Measurements from ENCODE around the gene KIRREL3.

The KIRREL3 gene

GRCh38 chr11:126432065-126432461 lies 568.5 kb downstream of the KIRREL3 start:
- H3K36me3 ChIP-seq (ENCODE audit: insufficient read depth) = no peaks in the 10 kb centered on the region
- H3K79me2 ChIP-seq (ENCODE audit: insufficient read depth, low read depth) = no peaks in the 10 kb centered on the region
- H4K20me1 ChIP-seq (ENCODE audit: insufficient read depth) = no peaks in the 10 kb centered on the region
- no peak overlapping the region for H2AFZ ChIP-seq (ENCODE audit: low read depth)
- H3K27me3 ChIP-seq (ENCODE audit: insufficient read depth, low read depth) = no peaks in the 10 kb centered on the region
- no peak overlapping the region for H3K4me3 ChIP-seq (IDR thresholded peaks at IDR 0.05; ENCODE audit: insufficient read depth, low read depth, low read length)
- no peaks in the 10 kb centered on the region for H3K4me1 ChIP-seq (ENCODE audit: low read depth, poor library complexity, severe bottlenecking)
- H3K4me2 ChIP-seq = no peak overlapping the region
- no peak for TF ChIP-seq CTCF (conservative IDR thresholded peaks at IDR 0.05; ENCODE audit: low read depth, low read length)
- H3K9ac ChIP-seq = no peak overlapping the region
- H3K27ac ChIP-seq = no peak overlapping the region

GRCh38 chr11:126431401-126432064 lies 569.0 kb downstream of the KIRREL3 start:
- Histone ChIP-seq H3K9ac (no peak overlapping the region), H3K79me2 (ENCODE audit: insufficient read depth, low read depth) (no peaks in the 10 kb centered on the region), H3K4me2 (no peak overlapping the region)

GRCh38 chr11:126430581-126431335 lies 569.8 kb downstream of the KIRREL3 start:
- TF ChIP-seq CTCF (conservative IDR thresholded peaks at IDR 0.05; ENCODE audit: low read depth, low read length) = no peak
- H3K79me2 ChIP-seq (ENCODE audit: insufficient read depth, low read depth) = no peaks in the 10 kb centered on the region
- no peak overlapping the region for H2AFZ ChIP-seq (ENCODE audit: low read depth)
- H3K9ac ChIP-seq = no peak overlapping the region
- no peaks in the 10 kb centered on the region for H4K20me1 ChIP-seq (ENCODE audit: insufficient read depth)
- no peak overlapping the region for H3K4me3 ChIP-seq (IDR thresholded peaks at IDR 0.05; ENCODE audit: insufficient read depth, low read depth, low read length)
- no peak overlapping the region for H3K27ac ChIP-seq
- no peaks in the 10 kb centered on the region for H3K36me3 ChIP-seq (ENCODE audit: insufficient read depth)
- H3K27me3 ChIP-seq (ENCODE audit: insufficient read depth, low read depth) = no peaks in the 10 kb centered on the region
- H3K4me1 ChIP-seq (ENCODE audit: low read depth, poor library complexity, severe bottlenecking) = no peaks in the 10 kb centered on the region
- no peak overlapping the region for H3K4me2 ChIP-seq

More at GRCh38 chr11:126431401-126432064, 569.0 kb downstream of the KIRREL3 start:
- H3K27ac ChIP-seq = no peak overlapping the region
- no peaks in the 10 kb centered on the region for H3K27me3 ChIP-seq (ENCODE audit: insufficient read depth, low read depth)
- H3K4me1 ChIP-seq (ENCODE audit: low read depth, poor library complexity, severe bottlenecking) = no peaks in the 10 kb centered on the region
- no peak overlapping the region for H2AFZ ChIP-seq (ENCODE audit: low read depth)
- no peak overlapping the region for H3K4me3 ChIP-seq (IDR thresholded peaks at IDR 0.05; ENCODE audit: insufficient read depth, low read depth, low read length)
- H4K20me1 ChIP-seq (ENCODE audit: insufficient read depth) = no peaks in the 10 kb centered on the region
- no peak for TF ChIP-seq CTCF (conservative IDR thresholded peaks at IDR 0.05; ENCODE audit: low read depth, low read length)
- H3K36me3 ChIP-seq (ENCODE audit: insufficient read depth) = no peaks in the 10 kb centered on the region

- Histone ChIP-seq H4K20me1 (ENCODE audit: insufficient read depth) (no peaks in the 10 kb centered on the region), H3K4me2 (no peak overlapping the region), H3K27ac (no peak overlapping the region), H3K27me3 (ENCODE audit: insufficient read depth, low read depth) (no peaks in the 10 kb centered on the region), H3K4me1 (ENCODE audit: low read depth, poor library complexity, severe bottlenecking) (no peaks in the 10 kb centered on the region), H3K4me3 (IDR thresholded peaks at IDR 0.05; ENCODE audit: insufficient read depth, low read depth, low read length) (no peak overlapping the region), H3K36me3 (ENCODE audit: insufficient read depth) (no peaks in the 10 kb centered on the region), H3K79me2 (ENCODE audit: insufficient read depth, low read depth) (no peaks in the 10 kb centered on the region), H3K9ac (no peak overlapping the region), H2AFZ (ENCODE audit: low read depth) (no peak overlapping the region)
- TF ChIP-seq CTCF (conservative IDR thresholded peaks at IDR 0.05; ENCODE audit: low read depth, low read length) = no peak
Observed at GRCh38 chr11:126426820-126427749, 573.5 kb downstream of the KIRREL3 start.
